Lower lobe of right lung (tissue), 2 donors: Measurements from ENCODE around the gene ANKRD16. TPM values are rescaled to one million over a fixed set of nuclear protein-coding genes. Genes with fewer than 3 reads are reported as not detected.

Source experiments
- ATAC-seq, 2 donors: fragments of 200-7000 bp; cut with Tn5 transposase; one replicate each; pipeline ENCODE4 v1.9.1; 2020 to 2022; ENCODE audit warnings: mild to moderate bottlenecking in 2 of 2, moderate library complexity in 2 of 2
- DNase-seq: peaks from one replicate; pipeline ENCODE4 v3.0.0-alpha.2; 2020
- H3K27ac ChIP-seq: fragments of 200-600 bp; one replicate; pipeline ENCODE4 v1.8.0; 2022
- H3K27me3 ChIP-seq: fragments of 200-600 bp; one replicate; pipeline ENCODE4 v1.8.0; 2022; ENCODE audit warnings: low read depth
- H3K36me3 ChIP-seq: fragments of 200-600 bp; one replicate; pipeline ENCODE4 v1.8.0; 2022; ENCODE audit warnings: mild to moderate bottlenecking
- H3K4me1 ChIP-seq: fragments of 200-600 bp; one replicate; pipeline ENCODE4 v1.8.0; 2022
- H3K4me3 ChIP-seq: fragments of 200-600 bp; one replicate; pipeline ENCODE4 v1.8.0; 2022; ENCODE audit warnings: mild to moderate bottlenecking
- H3K9me3 ChIP-seq: fragments of 200-600 bp; one replicate; pipeline ENCODE4 v1.8.0; 2022
- CTCF ChIP-seq: fragments of 200-600 bp; IDR thresholded peaks from one replicate; pipeline ENCODE4 v1.8.0; 2022; ENCODE audit warnings: antibody characterized with exemption, mild to moderate bottlenecking
- intact Hi-C: fragments of 100-400 bp; cut with DNase I; formaldehyde crosslinking; loops from one replicate; pipeline ENCODE4 v1.11.0; 2022
- total RNA-seq: library from RNA; stranded (reverse); fragmentation: NEBNext Ultra II Directional; extraction: Animal tissue kit (Norgen Biotek cat#: 25700); gene quantifications from one replicate; pipeline ENCODE4 v1.2.1, GENCODE V29; 2021
- donor health status: DM: no; HTN: yes; CAD: no; lungs with severe emphysema.

ANKRD16 gene
- total RNA-seq, 1 donor from 2014 or later: 5.6 TPM

- no peak for DNase-seq
- H3K27me3 ChIP-seq: no peaks in the 10 kb centered on the region
- intact Hi-C loops: no loop called here
- TF ChIP-seq CTCF: no peak
- H3K4me1 ChIP-seq: no peaks in the 10 kb centered on the region
- ATAC-seq: peak in 1 of 2 donors; percentile 48
- H3K27ac ChIP-seq: no peak overlapping the region
- no peaks in the 10 kb centered on the region for H3K9me3 ChIP-seq
- H3K36me3 ChIP-seq: peaks cover 86% of the 10 kb centered on the region
- no peak overlapping the region for H3K4me3 ChIP-seq
Measured at GRCh38 chr10:5932345-5932744, 42.7 kb upstream of the ANKRD16 start.

GRCh38 chr10:5930272-5930671 is 40.6 kb upstream of the ANKRD16 start:
- H3K27ac ChIP-seq: no peak overlapping the region

GRCh38 chr10:5929442-5929841 is 39.7 kb upstream of the ANKRD16 start:
- DNase-seq (no peak), ATAC-seq (no peak)
- no peak overlapping the region for H3K27ac ChIP-seq
- H3K9me3 ChIP-seq: no peaks in the 10 kb centered on the region
- TF ChIP-seq CTCF: no peak
- no peaks in the 10 kb centered on the region for H3K4me1 ChIP-seq
- intact Hi-C loops: no loop called here
- no peak overlapping the region for H3K4me3 ChIP-seq
- no peaks in the 10 kb centered on the region for H3K27me3 ChIP-seq
- peaks cover 86% of the 10 kb centered on the region for H3K36me3 ChIP-seq

More at GRCh38 chr10:5930272-5930671, 40.6 kb upstream of the ANKRD16 start:
- TF ChIP-seq CTCF: no peak
- intact Hi-C loops: no loop called here
- Histone ChIP-seq H3K27me3 (no peaks in the 10 kb centered on the region), H3K9me3 (no peaks in the 10 kb centered on the region), H3K36me3 (peaks cover 86% of the 10 kb centered on the region), H3K4me3 (no peak overlapping the region), H3K4me1 (no peaks in the 10 kb centered on the region)
- DNase-seq (no peak), ATAC-seq (no peak)

- H3K36me3 ChIP-seq: peaks cover 98% of the 10 kb centered on the region
- ATAC-seq (no peak), DNase-seq (no peak)
- no peak overlapping the region for H3K27ac ChIP-seq
- H3K4me3 ChIP-seq: no peak overlapping the region
- H3K27me3 ChIP-seq: no peaks in the 10 kb centered on the region
- H3K4me1 ChIP-seq: no peaks in the 10 kb centered on the region
- intact Hi-C loops: no loop called here
- H3K9me3 ChIP-seq: no peaks in the 10 kb centered on the region
- no peak for TF ChIP-seq CTCF
Measured at GRCh38 chr10:5927306-5927705, 37.6 kb upstream of the ANKRD16 start.

- DNase-seq (no peak), ATAC-seq (no peak)
- intact Hi-C loops: no loop called here
- no peaks in the 10 kb centered on the region for H3K27me3 ChIP-seq
- TF ChIP-seq CTCF: no peak
- no peaks in the 10 kb centered on the region for H3K9me3 ChIP-seq
- H3K4me3 ChIP-seq: no peak overlapping the region
- H3K36me3 ChIP-seq: peaks cover 100% of the 10 kb centered on the region
- H3K4me1 ChIP-seq: no peaks in the 10 kb centered on the region
- H3K27ac ChIP-seq: no peak overlapping the region
Measured at GRCh38 chr10:5924889-5925288, 35.2 kb upstream of the ANKRD16 start.

GRCh38 chr10:5921746-5922145 is 32.1 kb upstream of the ANKRD16 start:
- ATAC-seq: no peak
- Histone ChIP-seq H3K27ac (no peak overlapping the region), H3K36me3 (peaks cover 100% of the 10 kb centered on the region), H3K9me3 (no peaks in the 10 kb centered on the region), H3K4me1 (no peaks in the 10 kb centered on the region), H3K4me3 (no peak overlapping the region), H3K27me3 (no peaks in the 10 kb centered on the region)
- intact Hi-C loops: no loop called here
- no peak for DNase-seq
- TF ChIP-seq CTCF: no peak
